RWPE2 (cell line): ENCODE measurements around the gene SEPTIN5.

Source experiments
- ATAC-seq: fragments of 200-7000 bp; cut with Tn5 transposase; 3 replicates; pipeline ENCODE4 v1.9.1; 2021; ENCODE audit warnings: low read depth
- DNase-seq: peaks from one replicate; pipeline ENCODE4 v3.0.0-alpha.2; 2020; ENCODE audit warnings: low spot score
- H3K27ac ChIP-seq: fragments of 450-650 bp; 2 replicates; pipeline ENCODE4 v1.5.1; 2017; ENCODE audit warnings: mild to moderate bottlenecking; ENCODE audit not compliant: poor library complexity, severe bottlenecking
- H3K27me3 ChIP-seq: fragments of 250-450 bp; sonication (Bioruptor Pico); 2 replicates; pipeline ENCODE4 v1.5.1; 2021; ENCODE audit warnings: mild to moderate bottlenecking, moderate library complexity; ENCODE audit not compliant: insufficient read depth, poor library complexity, severe bottlenecking
- H3K36me3 ChIP-seq: fragments of 250-450 bp; sonication (Bioruptor Pico); 2 replicates; pipeline ENCODE4 v1.5.1; 2020; ENCODE audit warnings: low read depth, mild to moderate bottlenecking, moderate library complexity
- H3K4me1 ChIP-seq: fragments of 250-450 bp; sonication (Bioruptor Pico); 2 replicates; pipeline ENCODE4 v1.5.1; 2021; ENCODE audit warnings: mild to moderate bottlenecking, moderate library complexity; ENCODE audit not compliant: insufficient read depth, poor library complexity, severe bottlenecking
- H3K4me3 ChIP-seq: fragments of 250-450 bp; sonication (Bioruptor Pico); 2 replicates; pipeline ENCODE4 v1.5.1; 2021; ENCODE audit warnings: mild to moderate bottlenecking, moderate library complexity; ENCODE audit not compliant: severe bottlenecking
- H3K9me3 ChIP-seq: fragments of 250-450 bp; sonication (Bioruptor Pico); 2 replicates; pipeline ENCODE4 v1.5.1; 2021; ENCODE audit warnings: mild to moderate bottlenecking, moderate library complexity; ENCODE audit not compliant: severe bottlenecking
- TF ChIP-seq, protein P1 (sequence below): fragments of 450-650 bp; IDR thresholded peaks from one replicate; pipeline ENCODE4 v1.5.1; 2017; ENCODE audit warnings: mild to moderate bottlenecking, moderate library complexity; ENCODE audit not compliant: poor library complexity, severe bottlenecking

The SEPTIN5 gene

DNA sequence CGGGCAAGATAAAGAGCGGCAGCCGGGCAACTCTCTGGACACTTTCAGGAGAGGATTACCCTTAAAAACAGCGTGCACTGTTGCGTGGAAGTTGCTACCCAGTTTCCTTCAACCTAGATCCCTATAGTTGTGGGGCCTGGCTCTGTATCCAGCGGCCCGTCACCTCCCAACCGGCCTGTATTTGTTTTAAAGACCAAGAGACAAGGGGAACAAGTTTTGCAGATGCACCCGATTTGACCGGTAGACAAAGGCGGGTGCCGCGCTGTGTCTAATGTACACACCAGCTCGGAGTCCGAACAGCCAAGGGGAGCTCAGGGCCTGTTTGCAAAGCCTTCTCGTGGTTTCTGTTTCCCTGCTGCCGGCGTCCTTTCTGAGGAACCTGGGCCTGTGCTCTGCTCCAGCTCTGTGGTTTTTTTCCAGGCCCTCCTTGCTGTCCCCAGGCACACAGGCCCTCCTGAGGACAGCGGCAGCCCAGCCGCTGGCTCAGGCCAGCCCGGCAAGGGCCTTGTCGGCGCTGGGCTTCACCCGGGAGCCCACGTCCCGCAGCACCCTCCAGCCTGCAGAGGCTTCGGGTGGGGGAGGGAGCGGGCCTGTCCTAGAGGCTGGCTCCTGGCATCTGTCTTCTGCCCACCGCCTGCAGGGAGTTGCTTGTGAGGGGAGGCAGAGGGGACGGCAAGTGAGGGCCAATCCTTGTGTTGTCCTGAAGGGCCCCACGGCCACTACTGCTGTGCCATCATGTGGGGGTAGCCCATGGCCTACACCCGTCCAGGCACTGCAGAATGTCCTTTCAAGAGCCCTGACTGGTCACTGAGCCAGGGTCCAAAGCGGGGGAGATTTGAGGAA lies 47.6 kb downstream of the SEPTIN5 start:
- TF ChIP-seq, protein P1, sequence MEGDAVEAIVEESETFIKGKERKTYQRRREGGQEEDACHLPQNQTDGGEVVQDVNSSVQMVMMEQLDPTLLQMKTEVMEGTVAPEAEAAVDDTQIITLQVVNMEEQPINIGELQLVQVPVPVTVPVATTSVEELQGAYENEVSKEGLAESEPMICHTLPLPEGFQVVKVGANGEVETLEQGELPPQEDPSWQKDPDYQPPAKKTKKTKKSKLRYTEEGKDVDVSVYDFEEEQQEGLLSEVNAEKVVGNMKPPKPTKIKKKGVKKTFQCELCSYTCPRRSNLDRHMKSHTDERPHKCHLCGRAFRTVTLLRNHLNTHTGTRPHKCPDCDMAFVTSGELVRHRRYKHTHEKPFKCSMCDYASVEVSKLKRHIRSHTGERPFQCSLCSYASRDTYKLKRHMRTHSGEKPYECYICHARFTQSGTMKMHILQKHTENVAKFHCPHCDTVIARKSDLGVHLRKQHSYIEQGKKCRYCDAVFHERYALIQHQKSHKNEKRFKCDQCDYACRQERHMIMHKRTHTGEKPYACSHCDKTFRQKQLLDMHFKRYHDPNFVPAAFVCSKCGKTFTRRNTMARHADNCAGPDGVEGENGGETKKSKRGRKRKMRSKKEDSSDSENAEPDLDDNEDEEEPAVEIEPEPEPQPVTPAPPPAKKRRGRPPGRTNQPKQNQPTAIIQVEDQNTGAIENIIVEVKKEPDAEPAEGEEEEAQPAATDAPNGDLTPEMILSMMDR, result no peak
- H3K4me1 ChIP-seq, result no peaks in the 10 kb centered on the region
- ATAC-seq (no peak), DNase-seq (no peak)
- no peaks in the 10 kb centered on the region for H3K36me3 ChIP-seq
- no peaks in the 10 kb centered on the region for H3K9me3 ChIP-seq
- peaks cover 24% of the 10 kb centered on the region for H3K27me3 ChIP-seq
- no peak overlapping the region for H3K4me3 ChIP-seq
- no peak overlapping the region for H3K27ac ChIP-seq

DNA sequence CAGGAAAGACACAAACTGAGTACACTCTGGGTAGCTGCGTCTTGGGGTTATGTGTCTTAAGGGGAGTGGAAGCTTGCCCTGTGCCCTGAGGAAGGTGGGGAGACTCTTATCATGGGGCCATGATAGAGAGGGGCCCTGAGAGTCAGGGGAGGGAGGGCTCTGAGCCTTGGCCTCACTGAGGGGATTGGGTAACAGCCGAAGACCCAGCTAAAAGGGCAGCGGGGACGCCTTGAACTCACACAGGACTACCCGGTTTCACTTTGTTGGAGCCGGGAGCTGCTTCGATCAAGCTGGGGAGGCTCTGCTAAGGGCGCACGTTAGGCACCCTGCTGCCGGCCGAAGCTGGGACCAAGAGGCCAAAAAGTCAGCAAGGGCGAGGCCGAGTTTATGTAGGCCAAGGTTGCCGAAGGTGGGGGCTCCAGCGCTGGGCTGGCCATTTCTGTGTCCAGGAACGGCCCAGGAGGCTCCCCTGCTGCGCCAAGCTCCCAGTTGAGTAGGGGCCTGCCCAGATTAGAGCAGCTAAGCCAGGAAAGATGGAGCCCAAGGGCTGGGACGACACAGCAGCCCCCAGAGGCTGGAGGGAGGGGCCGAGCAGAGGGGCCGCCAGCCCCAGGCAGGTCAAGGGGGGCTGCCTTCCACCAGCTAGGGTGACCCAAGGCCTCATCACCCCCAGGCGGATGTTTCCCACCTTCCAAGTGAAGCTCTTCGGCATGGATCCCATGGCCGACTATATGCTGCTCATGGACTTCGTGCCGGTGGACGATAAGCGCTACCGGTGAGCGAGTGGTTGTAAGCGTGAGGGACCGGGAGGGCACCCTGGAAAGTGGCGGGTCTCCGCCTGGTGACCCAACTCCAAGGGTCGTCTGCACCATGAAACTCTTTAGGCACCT lies 48.5 kb downstream of the SEPTIN5 start:
- Histone ChIP-seq H3K27me3 (peaks cover 32% of the 10 kb centered on the region), H3K9me3 (no peaks in the 10 kb centered on the region), H3K4me1 (no peaks in the 10 kb centered on the region), H3K4me3 (no peak overlapping the region), H3K27ac (no peak overlapping the region), H3K36me3 (no peaks in the 10 kb centered on the region)
- no peak for ATAC-seq
- TF ChIP-seq, protein P1, result no peak
- no peak for DNase-seq

DNA sequence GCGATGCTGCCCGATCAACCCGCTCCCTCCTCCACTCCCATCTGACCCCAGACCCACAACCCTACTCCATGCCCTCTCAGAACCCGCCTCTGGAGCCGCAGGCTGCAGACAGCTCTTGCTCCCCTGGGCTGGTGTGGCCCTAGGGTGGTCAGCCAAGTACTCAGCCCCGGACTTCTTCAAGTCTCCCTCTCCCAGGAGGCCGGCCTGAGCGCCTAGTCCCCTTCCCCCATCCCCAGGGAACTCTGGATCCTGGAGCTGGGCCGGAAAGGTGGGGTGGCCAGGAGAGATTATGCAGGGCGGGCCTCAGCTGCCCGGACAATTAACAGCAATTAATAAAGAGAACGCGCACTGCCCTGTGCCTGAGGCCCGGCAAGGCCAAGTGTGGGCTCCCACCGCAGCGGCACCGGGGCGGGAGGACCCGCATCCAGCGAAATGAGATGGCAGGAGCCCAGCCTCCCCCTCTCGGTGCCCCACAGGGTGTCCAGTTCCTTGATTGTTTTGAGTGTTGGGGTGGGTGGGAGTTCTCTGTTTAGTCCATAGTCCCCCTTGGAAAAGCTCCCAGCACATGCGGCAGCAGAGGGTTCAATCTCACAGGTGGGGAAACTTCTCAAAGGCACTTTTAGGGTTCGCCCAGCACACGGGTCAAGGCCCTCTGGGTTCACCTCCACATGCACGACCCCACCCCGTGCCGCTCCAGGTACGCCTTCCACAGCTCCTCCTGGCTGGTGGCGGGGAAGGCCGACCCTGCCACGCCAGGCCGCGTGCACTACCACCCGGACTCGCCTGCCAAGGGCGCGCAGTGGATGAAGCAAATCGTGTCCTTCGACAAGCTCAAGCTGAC lies 49.4 kb downstream of the SEPTIN5 start:
- no peaks in the 10 kb centered on the region for H3K36me3 ChIP-seq
- TF ChIP-seq, protein P1, result no peak
- peaks cover 32% of the 10 kb centered on the region for H3K27me3 ChIP-seq

DNA sequence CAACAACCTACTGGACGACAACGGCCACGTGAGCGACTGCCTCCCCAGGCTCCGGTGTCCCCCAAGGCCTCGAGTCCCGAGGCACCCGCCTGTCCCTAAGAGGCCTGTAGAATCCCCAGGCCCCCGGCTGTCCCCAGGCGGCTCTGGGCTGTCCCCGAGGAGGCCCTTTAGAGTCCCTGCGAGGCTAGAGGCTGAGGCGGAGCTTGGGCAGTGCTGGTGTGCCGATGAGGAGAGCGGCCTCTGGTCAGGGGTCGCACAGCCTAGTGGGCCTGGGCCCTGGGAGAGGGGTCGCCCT lies 49.9 kb downstream of the SEPTIN5 start:
- DNase-seq (no peak), ATAC-seq (no peak)
- Histone ChIP-seq H3K27me3 (peaks cover 27% of the 10 kb centered on the region), H3K27ac (no peak overlapping the region), H3K4me1 (no peaks in the 10 kb centered on the region), H3K9me3 (no peaks in the 10 kb centered on the region), H3K36me3 (no peaks in the 10 kb centered on the region), H3K4me3 (no peak overlapping the region)
- TF ChIP-seq, protein P1, result no peak

More for the DNA sequence above, 49.4 kb downstream of the SEPTIN5 start:
- Histone ChIP-seq H3K4me1 (no peaks in the 10 kb centered on the region), H3K27ac (no peak overlapping the region), H3K4me3 (no peak overlapping the region), H3K9me3 (no peaks in the 10 kb centered on the region)
- no peak for ATAC-seq
- no peak for DNase-seq
